Stomach (tissue), 4 donors: ENCODE results near the gene VSNL1.

Experiments used
- CTCF ChIP-seq, 7 experiments: fragments of 450-650 bp in 4 of 7; fragments of 200-600 bp in 3 of 7; sonication (generic) in 3 of 7; IDR thresholded peaks; one replicate each; pipeline ENCODE4 v1.5.1; 2016 to 2019; ENCODE audit warnings: antibody characterized with exemption in 7 of 7, control low read depth in 2 of 7, mild to moderate bottlenecking in 1 of 7
- EP300 ChIP-seq: sonication (generic); formaldehyde crosslinking; IDR thresholded peaks from one replicate; pipeline ENCODE4 v1.6.1; 2017; ENCODE audit warnings: antibody characterized with exemption
- POLR2A ChIP-seq, 4 donors: fragments of 450-650 bp; IDR thresholded peaks; one replicate each; pipeline ENCODE4 v1.6.1; 2016; ENCODE audit warnings: antibody characterized with exemption in 4 of 4, control low read depth in 2 of 4, mild to moderate bottlenecking in 1 of 4, moderate library complexity in 1 of 4
- POLR2AphosphoS5 ChIP-seq, 3 donors: sonication (generic); formaldehyde crosslinking; IDR thresholded peaks; one replicate each; pipeline ENCODE4 v1.6.1; 2016; ENCODE audit warnings: antibody characterized with exemption in 3 of 3

GRCh38 chr2:17576802-17577201 lies 36.3 kb downstream of the VSNL1 start:
- TF ChIP-seq CTCF (IDR thresholded peaks at IDR 0.05) (no peak), POLR2AphosphoS5 (IDR thresholded peaks at IDR 0.05) (no peak), EP300 (no peak), POLR2A (IDR thresholded peaks at IDR 0.05) (no peak)
